ENCODE data around the gene TLR10. TPM values are rescaled to one million over a fixed set of nuclear protein-coding genes. Genes with fewer than 3 reads are reported as not detected.
"Not testable (repeated sequence)": the region's sequence is repeated elsewhere in the genome, so short reads cannot be mapped to it uniquely, and the experiment has no call there.

The TLR10 gene
- total RNA-seq, 1 experiment from 2014 or later: not detected

DNA sequence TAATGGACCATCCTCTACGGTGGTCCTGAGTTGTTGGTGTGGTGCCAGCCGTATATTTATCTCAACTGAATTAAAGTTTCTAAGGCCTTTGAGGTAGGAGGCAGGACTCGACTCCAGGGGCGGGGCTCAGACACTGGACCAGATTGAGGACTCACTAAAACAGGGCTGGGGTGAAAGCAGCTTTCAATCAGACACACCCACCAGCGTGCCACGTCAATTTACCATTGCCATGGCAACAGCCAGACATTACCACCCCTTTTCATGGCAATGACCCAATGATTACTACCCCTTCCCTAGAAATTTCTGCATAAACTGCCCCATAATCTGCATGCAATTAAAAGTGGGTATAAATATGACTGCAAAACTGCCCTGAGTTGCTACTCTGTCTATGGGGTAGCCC is 28.5 kb upstream of the TLR10 start:
- no peak overlapping the region for H3K27ac ChIP-seq (ENCODE audit: low read depth, low read length, poor library complexity, severe bottlenecking)
- CTCF ChIA-PET: no interaction called here
- intact Hi-C loops (cut with micrococcal nuclease; ENCODE audit: unreplicated experiment): no loop called here
- H3K27me3 ChIP-seq (replicated peaks; ENCODE audit: insufficient read depth, low read depth, low read length, poor library complexity): peaks cover 3% of the 10 kb centered on the region
- no peaks in the 10 kb centered on the region for H3K9me3 ChIP-seq (ENCODE audit: low read depth, low read length, poor library complexity, severe bottlenecking)
- POLR2A ChIA-PET (ENCODE audit: low non-redundant PET): no interaction called here
- no peak for TF ChIP-seq EZH2 (IDR thresholded peaks at IDR 0.05; ENCODE audit: borderline replicate concordance, low read depth, low read length, poor library complexity, severe bottlenecking)
- TF ChIP-seq, protein P1, sequence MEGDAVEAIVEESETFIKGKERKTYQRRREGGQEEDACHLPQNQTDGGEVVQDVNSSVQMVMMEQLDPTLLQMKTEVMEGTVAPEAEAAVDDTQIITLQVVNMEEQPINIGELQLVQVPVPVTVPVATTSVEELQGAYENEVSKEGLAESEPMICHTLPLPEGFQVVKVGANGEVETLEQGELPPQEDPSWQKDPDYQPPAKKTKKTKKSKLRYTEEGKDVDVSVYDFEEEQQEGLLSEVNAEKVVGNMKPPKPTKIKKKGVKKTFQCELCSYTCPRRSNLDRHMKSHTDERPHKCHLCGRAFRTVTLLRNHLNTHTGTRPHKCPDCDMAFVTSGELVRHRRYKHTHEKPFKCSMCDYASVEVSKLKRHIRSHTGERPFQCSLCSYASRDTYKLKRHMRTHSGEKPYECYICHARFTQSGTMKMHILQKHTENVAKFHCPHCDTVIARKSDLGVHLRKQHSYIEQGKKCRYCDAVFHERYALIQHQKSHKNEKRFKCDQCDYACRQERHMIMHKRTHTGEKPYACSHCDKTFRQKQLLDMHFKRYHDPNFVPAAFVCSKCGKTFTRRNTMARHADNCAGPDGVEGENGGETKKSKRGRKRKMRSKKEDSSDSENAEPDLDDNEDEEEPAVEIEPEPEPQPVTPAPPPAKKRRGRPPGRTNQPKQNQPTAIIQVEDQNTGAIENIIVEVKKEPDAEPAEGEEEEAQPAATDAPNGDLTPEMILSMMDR (conservative IDR thresholded peaks at IDR 0.05; ENCODE audit: low read depth, low read length): no peak
- H3K4me1 ChIP-seq (ENCODE audit: insufficient read depth, low read length, poor library complexity, severe bottlenecking): no peaks in the 10 kb centered on the region
- no peak overlapping the region for H3K4me3 ChIP-seq (ENCODE audit: low read depth, low read length, poor library complexity, severe bottlenecking)
- no peaks in the 10 kb centered on the region for H3K36me3 ChIP-seq (ENCODE audit: insufficient read depth, low read length, poor library complexity, severe bottlenecking)
- DNase-seq (ENCODE audit: low spot score): no peak
- no TSS peak for BruUV-seq (replicated peaks)

DNA sequence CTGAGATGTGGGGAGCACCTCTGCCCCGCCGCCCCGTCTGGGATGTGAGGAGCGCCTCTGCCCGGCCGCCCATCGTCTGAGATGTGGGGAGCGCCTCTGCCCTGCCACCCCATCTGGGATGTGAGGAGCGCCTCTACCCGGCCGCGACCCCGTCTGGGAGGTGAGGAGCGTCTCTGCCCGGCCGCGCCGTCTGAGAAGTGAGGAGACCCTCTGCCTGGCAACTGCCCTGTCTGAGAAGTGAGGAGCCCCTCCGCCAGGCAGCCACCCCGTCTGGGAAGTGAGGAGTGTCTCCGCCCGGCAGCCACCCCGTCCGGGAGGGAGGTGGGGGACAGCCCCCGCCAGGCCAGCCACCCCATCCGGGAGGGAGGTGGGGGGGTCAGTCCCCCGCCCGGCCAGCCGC is 24.7 kb upstream of the TLR10 start:
- DNase-seq (ENCODE audit: low spot score); CTCF ChIA-PET; intact Hi-C loops (cut with micrococcal nuclease; ENCODE audit: unreplicated experiment); H3K4me3 ChIP-seq (ENCODE audit: low read depth, low read length, poor library complexity, severe bottlenecking); H3K27me3 ChIP-seq (replicated peaks; ENCODE audit: insufficient read depth, low read depth, low read length, poor library complexity); H3K4me1 ChIP-seq (ENCODE audit: insufficient read depth, low read length, poor library complexity, severe bottlenecking); H3K27ac ChIP-seq (ENCODE audit: low read depth, low read length, poor library complexity, severe bottlenecking); H3K9me3 ChIP-seq (ENCODE audit: low read depth, low read length, poor library complexity, severe bottlenecking); POLR2A ChIA-PET (ENCODE audit: low non-redundant PET); BruUV-seq (replicated peaks); H3K36me3 ChIP-seq (ENCODE audit: insufficient read depth, low read length, poor library complexity, severe bottlenecking): not testable (repeated sequence)

DNA sequence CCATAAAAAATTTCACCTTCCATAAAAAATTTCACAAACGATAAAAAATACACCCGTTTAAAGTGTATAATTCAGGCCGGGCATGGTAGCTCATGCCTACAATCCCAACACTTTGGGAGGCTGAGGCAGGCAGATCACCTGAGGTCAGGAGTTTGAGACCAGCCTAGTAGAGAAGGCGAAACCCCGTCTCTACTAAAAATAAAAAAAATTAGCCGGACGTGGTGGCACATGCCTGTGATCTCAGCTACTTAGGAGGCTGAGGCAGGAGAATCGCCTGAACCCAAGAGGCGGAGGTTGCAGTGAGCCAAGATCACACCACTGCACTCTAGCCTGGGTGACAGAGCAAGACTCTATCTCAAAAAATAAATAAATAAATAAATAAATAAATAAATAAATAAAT is 23.5 kb upstream of the TLR10 start:
- DNase-seq (ENCODE audit: low spot score); H3K36me3 ChIP-seq (ENCODE audit: insufficient read depth, low read length, poor library complexity, severe bottlenecking); CTCF ChIA-PET; H3K27ac ChIP-seq (ENCODE audit: low read depth, low read length, poor library complexity, severe bottlenecking); H3K27me3 ChIP-seq (replicated peaks; ENCODE audit: insufficient read depth, low read depth, low read length, poor library complexity); H3K4me3 ChIP-seq (ENCODE audit: low read depth, low read length, poor library complexity, severe bottlenecking); H3K4me1 ChIP-seq (ENCODE audit: insufficient read depth, low read length, poor library complexity, severe bottlenecking); POLR2A ChIA-PET (ENCODE audit: low non-redundant PET); intact Hi-C loops (cut with micrococcal nuclease; ENCODE audit: unreplicated experiment); H3K9me3 ChIP-seq (ENCODE audit: low read depth, low read length, poor library complexity, severe bottlenecking); BruUV-seq (replicated peaks): not testable (repeated sequence)

DNA sequence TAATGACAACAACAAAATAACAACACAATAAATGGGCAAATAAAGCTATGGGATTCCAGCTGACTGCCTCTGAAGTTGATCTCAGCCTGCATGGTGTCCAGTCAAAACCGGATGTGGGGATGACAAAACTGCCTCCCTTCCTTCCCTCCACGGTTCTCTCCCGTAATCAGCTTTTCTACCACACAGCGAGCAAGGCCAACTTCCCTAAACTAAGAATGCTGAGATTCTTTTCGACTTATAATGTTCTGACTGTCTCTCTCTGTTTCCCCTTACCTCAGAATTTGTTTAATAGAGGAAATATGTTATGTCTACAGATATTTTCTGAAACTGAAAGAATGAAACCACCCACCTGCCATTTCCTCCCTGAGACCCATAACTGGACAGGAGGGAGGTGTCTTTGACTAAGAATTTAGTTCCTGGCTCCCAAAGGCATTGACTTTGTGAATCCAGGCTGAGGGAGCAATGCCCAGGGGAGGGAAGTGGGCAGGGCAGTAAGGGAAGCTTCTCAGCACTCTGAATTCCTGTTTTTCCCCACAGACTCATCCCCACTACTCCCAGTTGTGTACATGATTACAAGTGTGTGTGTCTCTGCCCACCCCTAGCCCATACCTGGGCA is 22.8 kb upstream of the TLR10 start:
- H3K27ac ChIP-seq (ENCODE audit: low read depth, low read length, poor library complexity, severe bottlenecking): no peak overlapping the region
- intact Hi-C loops (cut with micrococcal nuclease; ENCODE audit: unreplicated experiment): no loop called here

More for the DNA sequence above, 22.8 kb upstream of the TLR10 start:
- BruUV-seq (replicated peaks): no TSS peak
- H3K4me3 ChIP-seq (ENCODE audit: low read depth, low read length, poor library complexity, severe bottlenecking): no peak overlapping the region
- H3K27me3 ChIP-seq (replicated peaks; ENCODE audit: insufficient read depth, low read depth, low read length, poor library complexity): no peaks in the 10 kb centered on the region
- no peaks in the 10 kb centered on the region for H3K4me1 ChIP-seq (ENCODE audit: insufficient read depth, low read length, poor library complexity, severe bottlenecking)
- POLR2A ChIA-PET (ENCODE audit: low non-redundant PET): no interaction called here
- CTCF ChIA-PET: no interaction called here
- H3K36me3 ChIP-seq (ENCODE audit: insufficient read depth, low read length, poor library complexity, severe bottlenecking): no peaks in the 10 kb centered on the region
- H3K9me3 ChIP-seq (ENCODE audit: low read depth, low read length, poor library complexity, severe bottlenecking): no peaks in the 10 kb centered on the region
- no peak for TF ChIP-seq EZH2 (IDR thresholded peaks at IDR 0.05; ENCODE audit: borderline replicate concordance, low read depth, low read length, poor library complexity, severe bottlenecking)
- TF ChIP-seq, protein P1 (conservative IDR thresholded peaks at IDR 0.05; ENCODE audit: low read depth, low read length): no peak
- no peak for DNase-seq (ENCODE audit: low spot score)
